GM12878 (cell line): Measurements from ENCODE around the gene ASB14. TPM values are rescaled to one million over a fixed set of nuclear protein-coding genes. Genes with fewer than 3 reads are reported as not detected.

Experiments
- GABPA ChIP-seq: IDR thresholded peaks from 2 replicates; pipeline ENCODE4 v1.6.1; 2014; ENCODE audit warnings: antibody characterized with exemption, low read depth, mild to moderate bottlenecking, inconsistent platforms
- JUND ChIP-seq: IDR thresholded peaks from 2 replicates; pipeline ENCODE4 v1.6.1; 2012; ENCODE audit warnings: low read depth, mild to moderate bottlenecking, low read length, improper control_type of control experiment, moderate library complexity
- KAT2A ChIP-seq: conservative IDR thresholded peaks from 2 replicates; pipeline ENCODE4 v1.6.1; 2011; ENCODE audit warnings: low read depth, low read length; ENCODE audit not compliant: control insufficient read depth
- MEF2B ChIP-seq: fragments of 450-650 bp; IDR thresholded peaks from 2 replicates; pipeline ENCODE4 v1.6.1; 2018; ENCODE audit warnings: mild to moderate bottlenecking, moderate library complexity; ENCODE audit not compliant: partially characterized antibody, poor library complexity, severe bottlenecking
- RAD51 ChIP-seq: fragments of 450-650 bp; IDR thresholded peaks from 2 replicates; pipeline ENCODE4 v1.6.1; 2016; ENCODE audit warnings: moderate library complexity, mild to moderate bottlenecking, inconsistent platforms
- SUZ12 ChIP-seq: fragments of 200-600 bp; sonication (generic); IDR thresholded peaks from one replicate; pipeline ENCODE4 v1.6.1; 2018; ENCODE audit warnings: antibody characterized with exemption, mild to moderate bottlenecking; ENCODE audit not compliant: unreplicated experiment
- TAF1 ChIP-seq: IDR thresholded peaks from 2 replicates; pipeline ENCODE4 v1.6.1; 2011; ENCODE audit warnings: mild to moderate bottlenecking, low read depth, low read length, borderline replicate concordance
- polyA plus RNA-seq, 11 experiments: library from polyadenylated mRNA; depleted of rRNA in 4 of 11; unstranded in 6 of 11; stranded (reverse) in 5 of 11; fragments of >200 nt; fragmentation: Nextera tagmentation in 4 of 11; fragmentation: Illumina TruSeq in 1 of 11; extraction: Ambion mirVana in 4 of 11; extraction: Trizol in 1 of 11; gene quantifications; 1 replicate in 1 of 11; 2 replicates in 10 of 11; pipeline versions ENCODE4 v1.2.1 to v1.2.3, GENCODE V29; 2011 to 2016; ENCODE audit warnings: inconsistent platforms in 2 of 11, missing spikeins in 2 of 11, low read depth in 1 of 11
- total RNA-seq, 4 experiments: library from RNA; depleted of rRNA in 3 of 4; stranded (reverse); fragments of >200 nt in 3 of 4; fragmentation: Illumina TruSeq in 1 of 4; extraction: Trizol in 1 of 4; gene quantifications; 2 replicates each; pipeline versions ENCODE4 v1.2.1 to v1.2.3, GENCODE V29; 2013 to 2021
- TF ChIP-seq, protein P1 (sequence below): IDR thresholded peaks from 2 replicates; pipeline ENCODE4 v1.6.1; 2012; ENCODE audit warnings: low read depth, low read length, improper control_type of control experiment
- TF ChIP-seq, protein P2 (sequence below): fragments of 450-650 bp; formaldehyde crosslinking; IDR thresholded peaks from 2 replicates; pipeline ENCODE4 v1.4.0; 2020; ENCODE audit warnings: mild to moderate bottlenecking, moderate library complexity
- TF ChIP-seq, protein P3 (sequence below): fragments of 450-650 bp; IDR thresholded peaks from 2 replicates; pipeline ENCODE4 v1.6.1; 2016; ENCODE audit warnings: mild to moderate bottlenecking
- TF ChIP-seq, protein P4 (sequence below): fragments of 450-650 bp; IDR thresholded peaks from 2 replicates; pipeline ENCODE4 v1.6.1; 2018; ENCODE audit warnings: borderline replicate concordance, mild to moderate bottlenecking; ENCODE audit not compliant: partially characterized antibody
- TF ChIP-seq, protein P5 (sequence below): fragments of 450-650 bp; IDR thresholded peaks from 2 replicates; pipeline ENCODE4 v1.6.1; 2017; ENCODE audit warnings: low read depth, mild to moderate bottlenecking, moderate library complexity
- TF ChIP-seq, protein P6 (sequence below): fragments of 450-650 bp; IDR thresholded peaks from 2 replicates; pipeline ENCODE4 v1.6.1; 2017; ENCODE audit warnings: antibody characterized with exemption, mild to moderate bottlenecking, moderate library complexity

Gene ASB14
- total and polyA plus RNA-seq, 10 of the 15 experiments (the other 5 are each of a cell fraction or from before 2014, with no cell fraction given) = 0.18 to 0.63 (median 0.21) TPM; not detected in 6

DNA sequence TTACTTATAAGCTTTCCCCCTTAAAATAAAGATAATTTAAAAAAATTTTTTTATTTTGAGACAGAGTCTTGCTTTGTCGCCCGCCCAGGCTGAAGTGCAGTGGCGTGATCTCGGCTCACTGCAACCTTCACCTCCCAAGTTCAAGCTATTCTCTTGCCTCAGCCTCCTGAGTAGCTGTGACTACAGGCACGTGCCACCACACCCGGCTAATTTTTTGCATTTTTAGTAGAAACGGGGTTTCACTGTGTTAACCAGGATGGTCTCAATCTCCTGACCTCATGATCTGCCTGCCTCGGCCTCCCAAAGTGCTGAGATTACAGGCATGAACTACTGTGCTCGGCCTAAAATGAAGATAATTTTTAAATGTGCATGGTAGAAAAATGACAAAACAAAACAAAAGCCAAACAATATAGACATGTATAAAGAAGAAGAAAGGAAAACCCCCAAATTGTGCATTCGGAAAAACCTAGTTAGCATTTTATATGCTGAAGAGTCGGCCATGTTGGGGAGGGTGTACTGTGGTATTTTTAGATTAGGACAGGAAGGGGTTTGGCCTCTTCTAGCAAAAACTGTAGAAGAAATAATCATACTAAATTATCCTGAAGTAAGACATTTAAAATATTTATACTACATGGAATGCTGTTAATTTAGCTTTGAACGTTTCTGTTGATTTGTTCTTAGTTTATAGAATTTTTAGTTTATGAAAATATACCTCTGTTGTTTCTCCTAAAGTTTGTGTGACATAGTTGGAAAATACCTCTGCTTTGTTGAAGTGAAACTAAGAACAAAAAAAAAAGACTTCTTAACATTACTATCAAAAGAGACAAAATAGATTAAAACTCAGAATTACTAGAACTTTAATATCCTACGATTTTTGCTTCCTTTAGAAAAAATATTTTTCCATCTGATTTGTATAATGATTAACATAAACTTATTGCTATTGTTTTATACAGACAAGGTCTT is 57.6 kb downstream of the ASB14 start (continued):
- TF ChIP-seq SUZ12 (no peak), RAD51 (no peak), TAF1 (peak; percentile 17; the same call in 1 of the 2 replicates), KAT2A (no peak), MEF2B (peak; percentile 59), GABPA (no peak), JUND (no peak)
- TF ChIP-seq, protein P1, sequence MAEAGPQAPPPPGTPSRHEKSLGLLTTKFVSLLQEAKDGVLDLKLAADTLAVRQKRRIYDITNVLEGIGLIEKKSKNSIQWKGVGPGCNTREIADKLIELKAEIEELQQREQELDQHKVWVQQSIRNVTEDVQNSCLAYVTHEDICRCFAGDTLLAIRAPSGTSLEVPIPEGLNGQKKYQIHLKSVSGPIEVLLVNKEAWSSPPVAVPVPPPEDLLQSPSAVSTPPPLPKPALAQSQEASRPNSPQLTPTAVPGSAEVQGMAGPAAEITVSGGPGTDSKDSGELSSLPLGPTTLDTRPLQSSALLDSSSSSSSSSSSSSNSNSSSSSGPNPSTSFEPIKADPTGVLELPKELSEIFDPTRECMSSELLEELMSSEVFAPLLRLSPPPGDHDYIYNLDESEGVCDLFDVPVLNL = no peak
- TF ChIP-seq, protein P2, sequence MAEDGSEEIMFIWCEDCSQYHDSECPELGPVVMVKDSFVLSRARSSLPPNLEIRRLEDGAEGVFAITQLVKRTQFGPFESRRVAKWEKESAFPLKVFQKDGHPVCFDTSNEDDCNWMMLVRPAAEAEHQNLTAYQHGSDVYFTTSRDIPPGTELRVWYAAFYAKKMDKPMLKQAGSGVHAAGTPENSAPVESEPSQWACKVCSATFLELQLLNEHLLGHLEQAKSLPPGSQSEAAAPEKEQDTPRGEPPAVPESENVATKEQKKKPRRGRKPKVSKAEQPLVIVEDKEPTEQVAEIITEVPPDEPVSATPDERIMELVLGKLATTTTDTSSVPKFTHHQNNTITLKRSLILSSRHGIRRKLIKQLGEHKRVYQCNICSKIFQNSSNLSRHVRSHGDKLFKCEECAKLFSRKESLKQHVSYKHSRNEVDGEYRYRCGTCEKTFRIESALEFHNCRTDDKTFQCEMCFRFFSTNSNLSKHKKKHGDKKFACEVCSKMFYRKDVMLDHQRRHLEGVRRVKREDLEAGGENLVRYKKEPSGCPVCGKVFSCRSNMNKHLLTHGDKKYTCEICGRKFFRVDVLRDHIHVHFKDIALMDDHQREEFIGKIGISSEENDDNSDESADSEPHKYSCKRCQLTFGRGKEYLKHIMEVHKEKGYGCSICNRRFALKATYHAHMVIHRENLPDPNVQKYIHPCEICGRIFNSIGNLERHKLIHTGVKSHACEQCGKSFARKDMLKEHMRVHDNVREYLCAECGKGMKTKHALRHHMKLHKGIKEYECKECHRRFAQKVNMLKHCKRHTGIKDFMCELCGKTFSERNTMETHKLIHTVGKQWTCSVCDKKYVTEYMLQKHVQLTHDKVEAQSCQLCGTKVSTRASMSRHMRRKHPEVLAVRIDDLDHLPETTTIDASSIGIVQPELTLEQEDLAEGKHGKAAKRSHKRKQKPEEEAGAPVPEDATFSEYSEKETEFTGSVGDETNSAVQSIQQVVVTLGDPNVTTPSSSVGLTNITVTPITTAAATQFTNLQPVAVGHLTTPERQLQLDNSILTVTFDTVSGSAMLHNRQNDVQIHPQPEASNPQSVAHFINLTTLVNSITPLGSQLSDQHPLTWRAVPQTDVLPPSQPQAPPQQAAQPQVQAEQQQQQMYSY (CRISPR knock-in tag) = no peak
- TF ChIP-seq, protein P3, sequence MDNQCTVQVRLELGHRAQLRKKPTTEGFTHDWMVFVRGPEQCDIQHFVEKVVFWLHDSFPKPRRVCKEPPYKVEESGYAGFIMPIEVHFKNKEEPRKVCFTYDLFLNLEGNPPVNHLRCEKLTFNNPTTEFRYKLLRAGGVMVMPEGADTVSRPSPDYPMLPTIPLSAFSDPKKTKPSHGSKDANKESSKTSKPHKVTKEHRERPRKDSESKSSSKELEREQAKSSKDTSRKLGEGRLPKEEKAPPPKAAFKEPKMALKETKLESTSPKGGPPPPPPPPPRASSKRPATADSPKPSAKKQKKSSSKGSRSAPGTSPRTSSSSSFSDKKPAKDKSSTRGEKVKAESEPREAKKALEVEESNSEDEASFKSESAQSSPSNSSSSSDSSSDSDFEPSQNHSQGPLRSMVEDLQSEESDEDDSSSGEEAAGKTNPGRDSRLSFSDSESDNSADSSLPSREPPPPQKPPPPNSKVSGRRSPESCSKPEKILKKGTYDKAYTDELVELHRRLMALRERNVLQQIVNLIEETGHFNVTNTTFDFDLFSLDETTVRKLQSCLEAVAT = peak; percentile 64; the same call in 1 of the 2 replicates
- TF ChIP-seq, protein P4, sequence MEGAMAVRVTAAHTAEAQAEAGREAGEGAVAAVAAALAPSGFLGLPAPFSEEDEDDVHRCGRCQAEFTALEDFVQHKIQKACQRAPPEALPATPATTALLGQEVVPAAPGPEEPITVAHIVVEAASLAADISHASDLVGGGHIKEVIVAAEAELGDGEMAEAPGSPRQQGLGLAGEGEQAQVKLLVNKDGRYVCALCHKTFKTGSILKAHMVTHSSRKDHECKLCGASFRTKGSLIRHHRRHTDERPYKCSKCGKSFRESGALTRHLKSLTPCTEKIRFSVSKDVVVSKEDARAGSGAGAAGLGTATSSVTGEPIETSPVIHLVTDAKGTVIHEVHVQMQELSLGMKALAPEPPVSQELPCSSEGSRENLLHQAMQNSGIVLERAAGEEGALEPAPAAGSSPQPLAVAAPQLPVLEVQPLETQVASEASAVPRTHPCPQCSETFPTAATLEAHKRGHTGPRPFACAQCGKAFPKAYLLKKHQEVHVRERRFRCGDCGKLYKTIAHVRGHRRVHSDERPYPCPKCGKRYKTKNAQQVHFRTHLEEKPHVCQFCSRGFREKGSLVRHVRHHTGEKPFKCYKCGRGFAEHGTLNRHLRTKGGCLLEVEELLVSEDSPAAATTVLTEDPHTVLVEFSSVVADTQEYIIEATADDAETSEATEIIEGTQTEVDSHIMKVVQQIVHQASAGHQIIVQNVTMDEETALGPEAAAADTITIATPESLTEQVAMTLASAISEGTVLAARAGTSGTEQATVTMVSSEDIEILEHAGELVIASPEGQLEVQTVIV = no peak
- TF ChIP-seq, protein P5, sequence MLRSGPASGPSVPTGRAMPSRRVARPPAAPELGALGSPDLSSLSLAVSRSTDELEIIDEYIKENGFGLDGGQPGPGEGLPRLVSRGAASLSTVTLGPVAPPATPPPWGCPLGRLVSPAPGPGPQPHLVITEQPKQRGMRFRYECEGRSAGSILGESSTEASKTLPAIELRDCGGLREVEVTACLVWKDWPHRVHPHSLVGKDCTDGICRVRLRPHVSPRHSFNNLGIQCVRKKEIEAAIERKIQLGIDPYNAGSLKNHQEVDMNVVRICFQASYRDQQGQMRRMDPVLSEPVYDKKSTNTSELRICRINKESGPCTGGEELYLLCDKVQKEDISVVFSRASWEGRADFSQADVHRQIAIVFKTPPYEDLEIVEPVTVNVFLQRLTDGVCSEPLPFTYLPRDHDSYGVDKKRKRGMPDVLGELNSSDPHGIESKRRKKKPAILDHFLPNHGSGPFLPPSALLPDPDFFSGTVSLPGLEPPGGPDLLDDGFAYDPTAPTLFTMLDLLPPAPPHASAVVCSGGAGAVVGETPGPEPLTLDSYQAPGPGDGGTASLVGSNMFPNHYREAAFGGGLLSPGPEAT = 0 out of 2 replicates have a peak, but pooled peaks have one; percentile 28
- TF ChIP-seq, protein P6, sequence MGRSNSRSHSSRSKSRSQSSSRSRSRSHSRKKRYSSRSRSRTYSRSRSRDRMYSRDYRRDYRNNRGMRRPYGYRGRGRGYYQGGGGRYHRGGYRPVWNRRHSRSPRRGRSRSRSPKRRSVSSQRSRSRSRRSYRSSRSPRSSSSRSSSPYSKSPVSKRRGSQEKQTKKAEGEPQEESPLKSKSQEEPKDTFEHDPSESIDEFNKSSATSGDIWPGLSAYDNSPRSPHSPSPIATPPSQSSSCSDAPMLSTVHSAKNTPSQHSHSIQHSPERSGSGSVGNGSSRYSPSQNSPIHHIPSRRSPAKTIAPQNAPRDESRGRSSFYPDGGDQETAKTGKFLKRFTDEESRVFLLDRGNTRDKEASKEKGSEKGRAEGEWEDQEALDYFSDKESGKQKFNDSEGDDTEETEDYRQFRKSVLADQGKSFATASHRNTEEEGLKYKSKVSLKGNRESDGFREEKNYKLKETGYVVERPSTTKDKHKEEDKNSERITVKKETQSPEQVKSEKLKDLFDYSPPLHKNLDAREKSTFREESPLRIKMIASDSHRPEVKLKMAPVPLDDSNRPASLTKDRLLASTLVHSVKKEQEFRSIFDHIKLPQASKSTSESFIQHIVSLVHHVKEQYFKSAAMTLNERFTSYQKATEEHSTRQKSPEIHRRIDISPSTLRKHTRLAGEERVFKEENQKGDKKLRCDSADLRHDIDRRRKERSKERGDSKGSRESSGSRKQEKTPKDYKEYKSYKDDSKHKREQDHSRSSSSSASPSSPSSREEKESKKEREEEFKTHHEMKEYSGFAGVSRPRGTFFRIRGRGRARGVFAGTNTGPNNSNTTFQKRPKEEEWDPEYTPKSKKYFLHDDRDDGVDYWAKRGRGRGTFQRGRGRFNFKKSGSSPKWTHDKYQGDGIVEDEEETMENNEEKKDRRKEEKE = no peak
